K562 (cell line): ENCODE data around the gene CPA2. TPM values are rescaled to one million over a fixed set of nuclear protein-coding genes. Genes with fewer than 3 reads are reported as not detected.

ENCODE experiments used
- HOXB6 ChIP-seq: fragments of 250-450 bp; sonication (Bioruptor Pico); IDR thresholded peaks from 2 replicates; pipeline ENCODE4 v1.5.1; 2022; ENCODE audit warnings: mild to moderate bottlenecking, borderline replicate concordance
- KLF1 ChIP-seq: fragments of 450-650 bp; IDR thresholded peaks from 2 replicates; pipeline ENCODE4 v1.6.1; 2016; ENCODE audit warnings: missing genetic modification characterization, missing compliant biosample characterization
- MED1 ChIP-seq: sonication (generic); formaldehyde crosslinking; IDR thresholded peaks from 2 replicates; pipeline ENCODE4 v1.8.1; 2023; ENCODE audit warnings: missing genetic modification reagents, borderline replicate concordance
- SREBF1 ChIP-seq: fragments of 150-350 bp; IDR thresholded peaks from 2 replicates; pipeline ENCODE4 v1.6.1; 2014; ENCODE audit warnings: antibody characterized with exemption, low read depth, low read length, borderline replicate concordance
- ZNF311 ChIP-seq: fragments of 250-450 bp; sonication (Bioruptor Pico); IDR thresholded peaks from 2 replicates; pipeline ENCODE4 v1.4.0; 2020; ENCODE audit warnings: mild to moderate bottlenecking, moderate library complexity
- polyA plus RNA-seq, 8 experiments: library from polyadenylated mRNA; depleted of rRNA in 4 of 8; stranded (reverse) in 5 of 8; unstranded in 3 of 8; fragments of >200 nt; fragmentation: Nextera tagmentation in 2 of 8; fragmentation: Illumina TruSeq in 1 of 8; extraction: Ambion mirVana in 2 of 8; extraction: Trizol in 1 of 8; gene quantifications; 2 replicates each; pipeline versions ENCODE4 v1.2.1 to v1.2.3, GENCODE V29; 2011 to 2014; ENCODE audit warnings: inconsistent platforms in 1 of 8, missing spikeins in 1 of 8
- total RNA-seq, 7 experiments: library from RNA; depleted of rRNA in 6 of 7; stranded (reverse); fragments of >200 nt in 6 of 7; fragmentation: Illumina TruSeq in 2 of 7; extraction: Trizol in 2 of 7; gene quantifications; 2 replicates each; pipeline versions ENCODE4 v1.2.1 to v1.2.3, GENCODE V29; 2011 to 2021; ENCODE audit warnings: low replicate concordance in 1 of 7
- TF ChIP-seq, protein P1 (sequence below): fragments of 250-450 bp; sonication (Bioruptor Pico); IDR thresholded peaks from 2 replicates; pipeline ENCODE4 v1.4.0; 2020; ENCODE audit warnings: mild to moderate bottlenecking, moderate library complexity, borderline replicate concordance
- TF ChIP-seq, protein P2 (sequence below): fragments of 450-650 bp; IDR thresholded peaks from 2 replicates; pipeline ENCODE4 v1.6.1; 2018; ENCODE audit not compliant: partially characterized antibody

CPA2 gene
- total and polyA plus RNA-seq, 9 of the 15 experiments (the other 6 are each of a cell fraction or from before 2014, with no cell fraction given) = 0.04 to 0.84 (median 0.09) TPM; not detected in 4

DNA sequence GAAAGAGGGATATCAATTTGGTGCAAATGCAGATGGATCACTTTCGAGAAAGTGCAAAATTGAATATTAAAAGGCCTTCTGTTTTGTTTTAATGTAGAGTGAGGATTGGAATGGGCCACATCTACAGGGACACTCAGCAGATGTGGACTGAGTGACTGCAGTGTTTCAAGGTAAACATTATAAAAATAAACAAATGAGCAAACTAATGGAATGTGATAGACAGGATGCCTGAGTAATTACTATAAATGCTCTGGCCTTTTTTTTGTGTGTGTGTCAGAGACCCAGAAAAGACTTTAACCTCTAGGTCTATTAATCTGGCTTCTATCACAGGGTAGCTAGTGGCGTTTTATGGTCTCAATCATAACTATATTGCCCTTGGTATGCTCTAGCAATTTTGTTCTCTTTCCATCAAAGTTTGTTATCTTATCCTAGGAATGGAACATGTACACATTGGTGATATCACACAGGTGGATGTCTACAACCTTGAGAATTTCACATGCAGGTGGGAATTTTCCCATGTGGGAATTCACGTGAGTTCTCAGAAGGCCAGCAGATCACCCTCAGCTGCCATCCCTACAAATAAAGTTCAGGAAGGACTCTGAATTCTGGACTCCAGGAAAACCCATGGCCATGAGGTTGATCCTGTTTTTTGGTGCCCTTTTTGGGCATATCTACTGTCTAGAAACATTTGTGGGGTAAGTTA, at the start of gene CPA2 (continued):
- TF ChIP-seq KLF1 (tag) (no peak), SREBF1 (no peak), HOXB6 (no peak), ZNF311 (CRISPR knock-in tag) (no peak), MED1 (no peak)
- TF ChIP-seq, protein P1, sequence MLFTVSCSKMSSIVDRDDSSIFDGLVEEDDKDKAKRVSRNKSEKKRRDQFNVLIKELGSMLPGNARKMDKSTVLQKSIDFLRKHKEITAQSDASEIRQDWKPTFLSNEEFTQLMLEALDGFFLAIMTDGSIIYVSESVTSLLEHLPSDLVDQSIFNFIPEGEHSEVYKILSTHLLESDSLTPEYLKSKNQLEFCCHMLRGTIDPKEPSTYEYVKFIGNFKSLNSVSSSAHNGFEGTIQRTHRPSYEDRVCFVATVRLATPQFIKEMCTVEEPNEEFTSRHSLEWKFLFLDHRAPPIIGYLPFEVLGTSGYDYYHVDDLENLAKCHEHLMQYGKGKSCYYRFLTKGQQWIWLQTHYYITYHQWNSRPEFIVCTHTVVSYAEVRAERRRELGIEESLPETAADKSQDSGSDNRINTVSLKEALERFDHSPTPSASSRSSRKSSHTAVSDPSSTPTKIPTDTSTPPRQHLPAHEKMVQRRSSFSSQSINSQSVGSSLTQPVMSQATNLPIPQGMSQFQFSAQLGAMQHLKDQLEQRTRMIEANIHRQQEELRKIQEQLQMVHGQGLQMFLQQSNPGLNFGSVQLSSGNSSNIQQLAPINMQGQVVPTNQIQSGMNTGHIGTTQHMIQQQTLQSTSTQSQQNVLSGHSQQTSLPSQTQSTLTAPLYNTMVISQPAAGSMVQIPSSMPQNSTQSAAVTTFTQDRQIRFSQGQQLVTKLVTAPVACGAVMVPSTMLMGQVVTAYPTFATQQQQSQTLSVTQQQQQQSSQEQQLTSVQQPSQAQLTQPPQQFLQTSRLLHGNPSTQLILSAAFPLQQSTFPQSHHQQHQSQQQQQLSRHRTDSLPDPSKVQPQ (CRISPR knock-in tag) = no peak
- TF ChIP-seq, protein P2, sequence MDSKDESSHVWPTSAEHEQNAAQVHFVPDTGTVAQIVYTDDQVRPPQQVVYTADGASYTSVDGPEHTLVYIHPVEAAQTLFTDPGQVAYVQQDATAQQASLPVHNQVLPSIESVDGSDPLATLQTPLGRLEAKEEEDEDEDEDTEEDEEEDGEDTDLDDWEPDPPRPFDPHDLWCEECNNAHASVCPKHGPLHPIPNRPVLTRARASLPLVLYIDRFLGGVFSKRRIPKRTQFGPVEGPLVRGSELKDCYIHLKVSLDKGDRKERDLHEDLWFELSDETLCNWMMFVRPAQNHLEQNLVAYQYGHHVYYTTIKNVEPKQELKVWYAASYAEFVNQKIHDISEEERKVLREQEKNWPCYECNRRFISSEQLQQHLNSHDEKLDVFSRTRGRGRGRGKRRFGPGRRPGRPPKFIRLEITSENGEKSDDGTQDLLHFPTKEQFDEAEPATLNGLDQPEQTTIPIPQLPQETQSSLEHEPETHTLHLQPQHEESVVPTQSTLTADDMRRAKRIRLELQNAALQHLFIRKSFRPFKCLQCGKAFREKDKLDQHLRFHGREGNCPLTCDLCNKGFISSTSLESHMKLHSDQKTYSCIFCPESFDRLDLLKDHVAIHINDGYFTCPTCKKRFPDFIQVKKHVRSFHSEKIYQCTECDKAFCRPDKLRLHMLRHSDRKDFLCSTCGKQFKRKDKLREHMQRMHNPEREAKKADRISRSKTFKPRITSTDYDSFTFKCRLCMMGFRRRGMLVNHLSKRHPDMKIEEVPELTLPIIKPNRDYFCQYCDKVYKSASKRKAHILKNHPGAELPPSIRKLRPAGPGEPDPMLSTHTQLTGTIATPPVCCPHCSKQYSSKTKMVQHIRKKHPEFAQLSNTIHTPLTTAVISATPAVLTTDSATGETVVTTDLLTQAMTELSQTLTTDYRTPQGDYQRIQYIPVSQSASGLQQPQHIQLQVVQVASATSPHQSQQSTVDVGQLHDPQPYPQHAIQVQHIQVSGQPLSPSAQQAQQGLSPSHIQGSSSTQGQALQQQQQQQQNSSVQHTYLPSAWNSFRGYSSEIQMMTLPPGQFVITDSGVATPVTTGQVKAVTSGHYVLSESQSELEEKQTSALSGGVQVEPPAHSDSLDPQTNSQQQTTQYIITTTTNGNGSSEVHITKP = no peak
